Measurements from ENCODE around the gene TEX36. TPM values are rescaled to one million over a fixed set of nuclear protein-coding genes. Genes with fewer than 3 reads are reported as not detected.

TEX36 gene
- total and polyA plus RNA-seq, 9 of the 15 experiments (the other 6 are each of a cell fraction or from before 2014, with no cell fraction given): 0.10 to 0.82 (median 0.15) TPM; not detected in 6

GRCh38 chr10:125641398-125641797 is 41.6 kb downstream of the TEX36 start:
- POLR2A ChIA-PET: no interaction called here
- Histone ChIP-seq H3K27me3 (ENCODE audit: control insufficient read depth in 2 of 2, insufficient read depth in 2 of 2, low read length in 2 of 2) (peaks cover 3 to 9% of the 10 kb centered on the region in 2 experiments), H4K20me1 (replicated peaks; ENCODE audit: control insufficient read depth, insufficient read depth, low read length) (no peaks in the 10 kb centered on the region), H3K27ac (ENCODE audit: extremely low read depth, low read depth, low read length) (no peak overlapping the region), H3K9me1 (ENCODE audit: control insufficient read depth, insufficient read depth, low read length) (no peaks in the 10 kb centered on the region), H3K79me2 (ENCODE audit: control insufficient read depth, insufficient read depth, low read length) (no peaks in the 10 kb centered on the region), H3K36me3 (ENCODE audit: control insufficient read depth, insufficient read depth, low read length) (no peaks in the 10 kb centered on the region), H3K9ac (ENCODE audit: insufficient read depth in 1 of 2, low read depth in 2 of 2, low read length in 2 of 2) (no peak overlapping the region), H3K4me3 (no peak overlapping the region), H3K9me3 (replicated peaks; ENCODE audit: control insufficient read depth, insufficient read depth, low read depth, low read length) (no peaks in the 10 kb centered on the region), H3K4me2 (ENCODE audit: insufficient read depth, low read length) (no peak overlapping the region), H2AFZ (ENCODE audit: low read depth, low read length) (no peak overlapping the region), H3K4me1 (replicated peaks in 1 of 2; ENCODE audit: control insufficient read depth in 2 of 2, insufficient read depth in 2 of 2, low read length in 2 of 2) (no peaks in the 10 kb centered on the region)
- in situ Hi-C loops (cut with MboI): no loop called here
- no TSS peak for BruUV-seq (replicated peaks)
- CTCF ChIA-PET (ENCODE audit: low intra/inter-chr PET ratio): no interaction called here
- FAIRE-seq (no peak), ATAC-seq (no peak), DNase-seq (ENCODE audit: extremely low read depth in 1 of 4, low spot score in 3 of 4) (no peak)
- intact Hi-C loops (cut with micrococcal nuclease): no loop called here
- no peak for TF ChIP-seq NCOA4 (IDR thresholded peaks at IDR 0.05; ENCODE audit: partially characterized antibody)
- WGBS (ENCODE audit: insufficient coverage, low coverage, missing lambda C conversion rate): 5% methylated on average over 3 of the region's 3 CpGs

DNA sequence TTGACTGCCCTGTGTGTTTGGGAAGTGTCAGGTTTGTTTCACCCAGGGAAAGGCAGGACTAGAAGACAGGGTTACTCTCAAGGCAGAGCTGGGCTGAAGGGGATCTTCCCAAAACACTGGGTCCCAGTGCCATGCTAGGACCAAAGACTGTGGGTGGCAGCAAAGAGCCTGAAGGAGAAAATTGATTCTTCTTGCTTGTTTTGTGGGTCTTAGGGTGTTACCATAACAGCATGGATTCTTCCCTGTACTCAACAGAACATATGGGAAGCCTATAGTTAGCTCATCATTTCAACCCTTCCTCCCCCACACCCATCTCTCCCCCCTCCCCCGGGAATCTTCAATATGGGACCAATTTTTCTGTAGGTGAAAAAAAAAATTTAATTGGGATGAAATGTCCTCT is 42.3 kb downstream of the TEX36 start:
- FAIRE-seq (no peak), ATAC-seq (no peak), DNase-seq (ENCODE audit: extremely low read depth in 1 of 4, low spot score in 3 of 4) (no peak)
- in situ Hi-C loops (cut with MboI): no loop called here
- no TSS peak for BruUV-seq (replicated peaks)
- Histone ChIP-seq H3K27ac (ENCODE audit: extremely low read depth, low read depth, low read length) (no peak overlapping the region), H3K4me2 (ENCODE audit: insufficient read depth, low read length) (no peak overlapping the region), H3K9me3 (replicated peaks; ENCODE audit: control insufficient read depth, insufficient read depth, low read depth, low read length) (no peaks in the 10 kb centered on the region), H3K36me3 (ENCODE audit: control insufficient read depth, insufficient read depth, low read length) (no peaks in the 10 kb centered on the region), H3K4me1 (replicated peaks in 1 of 2; ENCODE audit: control insufficient read depth in 2 of 2, insufficient read depth in 2 of 2, low read length in 2 of 2) (no peaks in the 10 kb centered on the region), H3K27me3 (ENCODE audit: control insufficient read depth in 2 of 2, insufficient read depth in 2 of 2, low read length in 2 of 2) (peaks cover 3 to 13% of the 10 kb centered on the region in 2 experiments), H3K4me3 (no peak overlapping the region), H2AFZ (ENCODE audit: low read depth, low read length) (no peak overlapping the region), H3K9ac (ENCODE audit: insufficient read depth in 1 of 2, low read depth in 2 of 2, low read length in 2 of 2) (no peak overlapping the region), H3K79me2 (ENCODE audit: control insufficient read depth, insufficient read depth, low read length) (no peaks in the 10 kb centered on the region), H4K20me1 (replicated peaks; ENCODE audit: control insufficient read depth, insufficient read depth, low read length) (no peaks in the 10 kb centered on the region), H3K9me1 (ENCODE audit: control insufficient read depth, insufficient read depth, low read length) (no peaks in the 10 kb centered on the region)
- WGBS (ENCODE audit: insufficient coverage, low coverage, missing lambda C conversion rate): no CpG with 5 or more reads among the region's 1 CpG
- intact Hi-C loops (cut with micrococcal nuclease): no loop called here
- TF ChIP-seq, protein P1, sequence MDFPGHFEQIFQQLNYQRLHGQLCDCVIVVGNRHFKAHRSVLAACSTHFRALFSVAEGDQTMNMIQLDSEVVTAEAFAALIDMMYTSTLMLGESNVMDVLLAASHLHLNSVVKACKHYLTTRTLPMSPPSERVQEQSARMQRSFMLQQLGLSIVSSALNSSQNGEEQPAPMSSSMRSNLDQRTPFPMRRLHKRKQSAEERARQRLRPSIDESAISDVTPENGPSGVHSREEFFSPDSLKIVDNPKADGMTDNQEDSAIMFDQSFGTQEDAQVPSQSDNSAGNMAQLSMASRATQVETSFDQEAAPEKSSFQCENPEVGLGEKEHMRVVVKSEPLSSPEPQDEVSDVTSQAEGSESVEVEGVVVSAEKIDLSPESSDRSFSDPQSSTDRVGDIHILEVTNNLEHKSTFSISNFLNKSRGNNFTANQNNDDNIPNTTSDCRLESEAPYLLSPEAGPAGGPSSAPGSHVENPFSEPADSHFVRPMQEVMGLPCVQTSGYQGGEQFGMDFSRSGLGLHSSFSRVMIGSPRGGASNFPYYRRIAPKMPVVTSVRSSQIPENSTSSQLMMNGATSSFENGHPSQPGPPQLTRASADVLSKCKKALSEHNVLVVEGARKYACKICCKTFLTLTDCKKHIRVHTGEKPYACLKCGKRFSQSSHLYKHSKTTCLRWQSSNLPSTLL (IDR thresholded peaks at IDR 0.05): no peak
- no peak for TF ChIP-seq MEF2A (IDR thresholded peaks at IDR 0.05; ENCODE audit: control insufficient read depth, low read depth, low read length)
- TF ChIP-seq MAFG (tag; conservative IDR thresholded peaks at IDR 0.05): no peak
- TF ChIP-seq, protein P2, sequence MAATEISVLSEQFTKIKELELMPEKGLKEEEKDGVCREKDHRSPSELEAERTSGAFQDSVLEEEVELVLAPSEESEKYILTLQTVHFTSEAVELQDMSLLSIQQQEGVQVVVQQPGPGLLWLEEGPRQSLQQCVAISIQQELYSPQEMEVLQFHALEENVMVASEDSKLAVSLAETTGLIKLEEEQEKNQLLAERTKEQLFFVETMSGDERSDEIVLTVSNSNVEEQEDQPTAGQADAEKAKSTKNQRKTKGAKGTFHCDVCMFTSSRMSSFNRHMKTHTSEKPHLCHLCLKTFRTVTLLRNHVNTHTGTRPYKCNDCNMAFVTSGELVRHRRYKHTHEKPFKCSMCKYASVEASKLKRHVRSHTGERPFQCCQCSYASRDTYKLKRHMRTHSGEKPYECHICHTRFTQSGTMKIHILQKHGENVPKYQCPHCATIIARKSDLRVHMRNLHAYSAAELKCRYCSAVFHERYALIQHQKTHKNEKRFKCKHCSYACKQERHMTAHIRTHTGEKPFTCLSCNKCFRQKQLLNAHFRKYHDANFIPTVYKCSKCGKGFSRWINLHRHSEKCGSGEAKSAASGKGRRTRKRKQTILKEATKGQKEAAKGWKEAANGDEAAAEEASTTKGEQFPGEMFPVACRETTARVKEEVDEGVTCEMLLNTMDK (IDR thresholded peaks at IDR 0.05; ENCODE audit: borderline replicate concordance, insufficient read depth, low read depth, low read length, poor library complexity, severe bottlenecking): no peak
- TF ChIP-seq, protein P3, sequence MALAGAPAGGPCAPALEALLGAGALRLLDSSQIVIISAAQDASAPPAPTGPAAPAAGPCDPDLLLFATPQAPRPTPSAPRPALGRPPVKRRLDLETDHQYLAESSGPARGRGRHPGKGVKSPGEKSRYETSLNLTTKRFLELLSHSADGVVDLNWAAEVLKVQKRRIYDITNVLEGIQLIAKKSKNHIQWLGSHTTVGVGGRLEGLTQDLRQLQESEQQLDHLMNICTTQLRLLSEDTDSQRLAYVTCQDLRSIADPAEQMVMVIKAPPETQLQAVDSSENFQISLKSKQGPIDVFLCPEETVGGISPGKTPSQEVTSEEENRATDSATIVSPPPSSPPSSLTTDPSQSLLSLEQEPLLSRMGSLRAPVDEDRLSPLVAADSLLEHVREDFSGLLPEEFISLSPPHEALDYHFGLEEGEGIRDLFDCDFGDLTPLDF (CRISPR knock-in tag; IDR thresholded peaks at IDR 0.05): no peak
- no peak for TF ChIP-seq HDAC1 (IDR thresholded peaks at IDR 0.05)
- TF ChIP-seq RBM25 (IDR thresholded peaks at IDR 0.05; ENCODE audit: low read depth, low read length, severe bottlenecking): no peak
- no peak for TF ChIP-seq NFIX (CRISPR knock-in tag; IDR thresholded peaks at IDR 0.05; ENCODE audit: low read depth)
- ChIA-PET CTCF (ENCODE audit: low intra/inter-chr PET ratio) (no interaction called here), POLR2A (no interaction called here)
